ENCODE measurements around the gene GBP6.
"Not testable (repeated sequence)": the region's sequence is repeated elsewhere in the genome, so short reads cannot be mapped to it uniquely, and the experiment has no call there.

GBP6 gene

DNA sequence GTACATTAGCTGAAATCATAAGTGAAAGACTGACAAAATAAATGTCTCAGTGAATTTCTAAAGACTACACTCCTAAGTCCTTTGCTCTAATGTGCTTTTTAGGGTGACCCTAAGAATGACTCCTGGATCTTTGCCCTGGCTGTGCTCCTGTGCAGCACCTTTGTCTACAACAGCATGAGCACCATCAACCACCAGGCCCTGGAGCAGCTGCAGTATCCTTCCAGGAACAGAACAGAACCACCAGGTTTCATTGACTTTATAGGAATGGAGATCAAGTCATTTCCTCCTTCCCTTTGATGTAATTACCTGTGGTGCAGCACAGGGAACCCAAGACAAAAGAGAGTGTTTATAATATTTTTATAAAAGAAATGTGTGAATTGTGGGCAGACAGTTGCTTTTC, 14.1 kb downstream of the GBP6 start:
- DNase-seq: no peak

DNA sequence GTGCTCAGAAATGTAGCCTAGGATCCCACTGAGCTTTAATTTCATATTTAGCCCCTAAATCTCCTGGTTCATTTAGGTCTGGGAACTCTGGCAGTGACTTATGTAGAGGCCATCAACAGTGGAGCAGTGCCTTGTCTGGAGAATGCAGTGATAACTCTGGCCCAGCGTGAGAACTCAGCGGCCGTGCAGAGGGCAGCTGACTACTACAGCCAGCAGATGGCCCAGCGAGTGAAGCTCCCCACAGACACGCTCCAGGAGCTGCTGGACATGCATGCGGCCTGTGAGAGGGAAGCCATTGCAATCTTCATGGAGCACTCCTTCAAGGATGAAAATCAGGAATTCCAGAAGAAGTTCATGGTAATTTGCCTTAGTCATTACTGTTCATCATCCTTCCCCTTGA, 17.8 kb downstream of the GBP6 start:
- DNase-seq: no peak

DNA sequence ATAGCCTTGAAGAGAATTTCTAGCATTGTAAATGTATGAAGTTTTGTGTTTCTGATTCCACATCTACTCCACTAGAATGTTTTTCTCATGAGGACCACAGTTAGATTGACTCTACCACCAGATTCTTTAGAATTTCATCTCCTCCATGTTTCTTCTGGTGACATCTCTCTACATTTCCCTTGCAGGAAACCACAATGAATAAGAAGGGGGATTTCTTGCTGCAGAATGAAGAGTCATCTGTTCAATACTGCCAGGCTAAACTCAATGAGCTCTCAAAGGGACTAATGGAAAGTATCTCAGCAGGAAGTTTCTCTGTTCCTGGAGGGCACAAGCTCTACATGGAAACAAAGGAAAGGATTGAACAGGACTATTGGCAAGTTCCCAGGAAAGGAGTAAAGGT, 18.6 kb downstream of the GBP6 start:
- no peak for DNase-seq

DNA sequence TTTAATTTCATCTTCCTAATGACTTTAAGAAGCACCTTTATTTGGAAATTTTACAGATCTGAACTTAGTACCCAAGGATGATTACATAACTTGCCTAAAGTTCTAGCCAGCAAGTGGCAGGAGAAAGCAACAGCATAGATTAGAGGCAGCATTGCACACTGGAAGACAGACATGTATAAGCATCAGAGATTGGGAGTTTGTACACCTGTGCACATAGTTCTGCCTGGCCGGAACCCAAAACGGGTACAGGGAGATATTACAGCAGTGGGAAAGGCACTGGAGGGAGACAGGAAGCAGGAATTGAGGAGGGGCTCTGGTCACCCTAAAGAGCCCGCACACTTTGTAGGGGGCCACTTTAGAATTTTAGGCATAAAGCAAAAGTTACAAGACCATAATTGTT, 19.3 kb downstream of the GBP6 start:
- DNase-seq: no peak

DNA sequence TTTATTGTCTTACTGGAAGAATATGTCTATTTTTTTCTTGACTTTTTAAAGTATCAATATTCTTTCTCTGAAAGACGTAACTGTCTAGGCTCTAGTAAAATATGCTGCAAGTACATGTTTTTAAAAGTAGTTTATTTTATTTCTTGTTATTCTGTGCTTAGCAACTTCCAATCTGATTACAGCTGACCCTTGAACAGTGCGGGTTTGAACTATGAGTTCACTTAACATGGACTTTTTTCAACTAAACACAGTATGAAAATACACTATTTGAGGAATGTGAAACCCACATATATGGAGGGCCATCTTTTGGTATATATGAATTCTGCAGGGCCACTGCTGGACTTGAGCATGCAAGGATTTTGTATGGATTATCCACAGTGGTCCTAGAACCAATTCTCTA, 26.8 kb downstream of the GBP6 start:
- DNase-seq: no peak

DNA sequence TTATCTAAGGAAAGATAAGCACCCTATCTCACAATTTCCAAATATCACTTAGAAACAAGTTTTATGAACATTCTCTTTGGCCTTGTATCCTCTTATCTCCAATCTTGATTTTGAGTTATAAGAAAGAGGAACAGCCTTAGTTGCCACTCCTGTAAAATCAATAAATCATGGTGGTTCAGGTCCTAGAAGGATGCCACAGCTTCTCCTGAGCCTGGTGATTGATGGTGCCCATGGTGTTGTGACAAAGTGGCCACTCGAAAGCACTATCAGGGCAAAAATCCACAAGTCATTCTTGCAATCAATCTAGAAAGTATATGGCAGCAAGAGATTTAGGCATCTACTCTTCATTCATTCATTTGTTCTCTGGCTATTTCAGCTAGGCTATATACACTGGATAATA, 27.8 kb downstream of the GBP6 start:
- DNase-seq: no peak

DNA sequence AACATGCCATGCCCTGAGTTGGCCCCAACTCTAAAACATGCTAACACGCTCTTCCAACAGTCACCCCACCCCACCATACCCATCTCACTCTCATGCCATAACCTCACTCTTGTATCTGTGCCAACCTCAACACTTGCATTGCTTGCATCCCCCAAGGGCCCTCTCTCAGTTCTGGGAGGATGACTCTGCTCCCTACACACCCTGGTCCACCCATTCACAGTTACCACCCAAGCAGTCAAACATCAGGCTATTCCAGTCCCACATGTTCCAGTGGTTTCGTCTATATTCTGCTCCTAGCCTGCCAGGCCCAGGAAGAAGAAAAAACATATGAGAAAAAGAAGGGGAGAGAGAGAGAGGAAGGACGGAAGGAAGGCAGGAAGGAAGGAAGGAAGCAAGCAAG, 31.0 kb downstream of the GBP6 start:
- DNase-seq: no peak

DNA sequence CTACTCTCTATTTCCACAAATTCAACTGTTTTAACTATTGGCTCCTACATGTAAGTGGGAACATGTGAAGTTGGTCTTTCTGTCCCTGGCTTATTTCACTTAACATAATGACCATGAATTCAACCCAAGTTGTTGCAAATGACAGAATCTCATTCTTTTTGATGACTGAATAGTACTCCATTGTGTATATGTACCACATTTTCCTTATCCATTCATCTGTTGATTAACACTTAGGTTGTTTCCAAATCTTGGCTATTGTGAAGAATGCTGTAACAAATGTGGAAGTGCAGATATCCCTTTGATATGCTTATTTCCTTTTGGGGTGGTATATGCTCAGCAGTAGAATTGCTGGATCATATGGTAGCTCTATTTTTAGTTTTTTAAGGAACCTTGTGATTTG, 33.0 kb downstream of the GBP6 start:
- no peak for DNase-seq

DNA sequence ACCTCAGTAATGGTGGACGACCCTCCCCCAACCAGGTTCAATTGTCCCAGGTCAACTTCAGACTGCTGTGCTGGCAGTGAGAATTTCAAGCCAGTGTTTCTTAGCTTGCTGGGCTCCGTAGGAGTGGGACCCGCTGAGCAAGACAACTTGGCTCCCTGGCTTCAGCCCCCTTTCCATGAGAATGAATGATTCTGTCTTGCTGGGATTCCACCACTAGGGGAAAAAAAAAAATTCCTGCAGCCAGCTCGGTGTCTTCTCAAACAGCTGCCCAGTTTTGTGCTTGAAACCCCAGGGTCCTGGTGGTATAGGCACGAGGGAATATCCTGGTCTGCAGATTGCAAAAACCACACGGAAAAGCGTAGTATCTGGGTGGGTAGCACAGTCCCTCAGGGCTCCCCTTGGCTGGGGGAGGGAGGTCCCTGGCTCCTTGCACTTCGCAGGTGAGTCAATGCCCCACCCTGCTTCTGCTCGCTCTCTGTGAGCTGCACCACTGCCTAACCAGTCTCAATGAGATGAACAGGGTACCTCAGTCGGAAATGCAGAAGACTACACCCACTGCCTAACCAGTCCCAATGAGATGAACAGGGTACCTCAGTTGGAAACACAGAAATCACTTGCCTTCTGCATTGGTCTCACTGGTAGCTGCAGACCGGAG, 41.5 kb downstream of the GBP6 start:
- no peak for DNase-seq

DNA sequence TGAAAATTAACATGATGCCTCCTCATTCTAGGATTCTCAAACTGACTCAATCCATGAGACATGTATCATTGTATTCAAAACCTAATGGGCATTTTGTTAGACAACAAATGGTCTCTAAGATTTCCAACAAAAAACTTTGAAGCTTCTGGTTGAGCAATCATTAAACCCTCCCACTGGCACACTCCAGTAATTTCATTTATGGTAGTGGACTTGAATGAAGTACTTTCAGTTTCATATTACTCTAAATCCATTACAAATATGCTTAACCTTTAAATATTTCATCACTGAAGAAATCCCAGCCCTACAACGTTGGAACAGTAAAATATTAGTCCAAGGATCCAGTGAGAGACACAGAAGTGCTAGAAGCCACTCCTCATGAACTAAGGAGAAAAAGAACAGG, 43.5 kb downstream of the GBP6 start:
- DNase-seq: no peak

DNA sequence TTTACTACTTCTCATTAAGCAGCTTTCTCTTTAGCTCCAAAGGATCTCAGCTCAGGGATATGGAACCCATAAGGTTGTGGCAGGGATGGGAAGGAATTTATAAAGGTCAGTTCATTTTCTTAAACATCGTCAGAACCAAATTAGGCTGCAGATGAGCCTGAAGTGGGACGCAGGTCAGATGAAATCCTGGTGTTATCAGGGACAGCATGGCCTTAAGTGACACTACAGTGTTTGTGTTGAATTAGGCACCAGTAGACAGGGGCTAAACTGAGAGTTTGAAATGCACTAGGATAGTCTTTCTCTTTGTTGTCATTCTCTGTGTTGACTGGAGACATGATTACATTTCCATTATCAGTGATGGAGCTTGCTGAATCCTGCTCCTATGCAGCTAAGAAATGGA, 43.9 kb downstream of the GBP6 start:
- not testable (repeated sequence) for DNase-seq

DNA sequence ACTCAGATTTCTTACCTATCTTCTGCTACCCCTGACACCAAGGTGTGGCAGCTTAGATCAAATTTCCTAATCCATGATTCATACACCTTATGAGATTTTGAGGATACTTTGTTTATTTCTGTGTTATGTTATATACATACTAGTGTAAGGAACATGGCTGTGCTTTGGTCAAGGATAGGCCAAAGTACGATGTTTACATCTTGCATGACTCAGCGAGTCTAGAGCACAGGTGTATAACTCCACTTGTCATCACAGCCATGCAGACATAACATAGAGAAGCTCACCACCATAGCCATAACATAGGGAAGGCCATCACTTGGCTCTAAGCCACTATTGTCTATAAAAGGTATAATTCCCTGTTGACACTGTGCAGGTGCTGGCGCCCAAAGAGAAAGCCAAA, 61.2 kb downstream of the GBP6 start:
- no peak for DNase-seq

DNA sequence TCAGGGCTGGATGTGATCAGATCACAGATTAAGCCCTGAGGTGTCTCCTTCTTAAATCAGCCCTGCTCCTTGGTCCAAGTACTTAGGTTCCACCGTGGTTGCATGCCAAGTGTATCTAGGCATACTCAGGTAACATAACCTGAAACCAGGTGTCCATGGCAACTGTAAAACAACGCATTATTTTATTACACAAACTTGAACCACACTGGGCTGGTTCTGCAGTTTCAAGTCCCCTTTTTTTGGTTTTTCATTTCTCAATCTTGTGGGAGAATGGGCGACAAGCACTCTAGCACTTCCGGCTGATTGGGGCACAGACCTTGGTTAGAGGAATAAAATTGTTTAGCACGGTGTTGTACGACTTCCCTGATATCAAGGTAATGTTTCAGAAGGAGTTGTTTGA, 65.2 kb downstream of the GBP6 start:
- no peak for DNase-seq

DNA sequence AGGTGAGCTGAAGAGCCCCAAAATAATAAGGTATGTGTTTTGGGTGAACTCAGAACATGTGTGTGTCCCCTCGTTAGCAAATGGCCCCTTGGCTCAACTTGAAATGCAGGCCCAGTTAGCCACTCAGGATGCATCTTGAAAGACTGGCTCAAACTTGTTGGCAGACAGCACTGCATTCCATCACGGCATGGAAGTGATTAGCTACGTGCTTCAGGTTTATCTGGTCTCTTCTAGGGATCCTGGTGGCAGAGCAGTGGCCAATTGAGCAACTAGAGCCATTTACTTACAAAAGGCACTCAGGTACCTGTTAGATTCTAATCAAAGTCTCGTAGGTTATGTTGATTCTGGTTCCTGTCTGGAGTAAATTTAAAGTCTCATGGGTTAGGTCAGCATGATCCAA, 65.8 kb downstream of the GBP6 start:
- not testable (repeated sequence) for DNase-seq

DNA sequence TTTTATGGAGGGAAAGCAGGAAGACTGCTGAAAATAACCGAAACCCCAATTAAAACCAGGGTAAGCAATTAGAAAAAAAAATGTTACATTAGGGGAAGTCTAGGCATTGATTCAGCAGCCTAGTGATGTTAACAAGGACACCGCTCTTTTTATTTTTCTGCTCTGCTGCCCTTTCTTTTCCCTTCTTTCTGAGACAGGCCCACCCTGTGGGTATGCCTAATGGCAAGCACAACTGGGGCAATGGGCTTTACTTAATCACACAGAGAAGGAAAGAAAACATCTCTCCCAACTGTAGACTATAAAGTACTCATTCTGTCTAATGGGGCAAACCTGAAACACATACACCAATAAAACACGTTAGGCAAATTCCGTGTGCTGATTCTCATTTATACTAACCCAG, 69.6 kb downstream of the GBP6 start:
- DNase-seq: no peak

DNA sequence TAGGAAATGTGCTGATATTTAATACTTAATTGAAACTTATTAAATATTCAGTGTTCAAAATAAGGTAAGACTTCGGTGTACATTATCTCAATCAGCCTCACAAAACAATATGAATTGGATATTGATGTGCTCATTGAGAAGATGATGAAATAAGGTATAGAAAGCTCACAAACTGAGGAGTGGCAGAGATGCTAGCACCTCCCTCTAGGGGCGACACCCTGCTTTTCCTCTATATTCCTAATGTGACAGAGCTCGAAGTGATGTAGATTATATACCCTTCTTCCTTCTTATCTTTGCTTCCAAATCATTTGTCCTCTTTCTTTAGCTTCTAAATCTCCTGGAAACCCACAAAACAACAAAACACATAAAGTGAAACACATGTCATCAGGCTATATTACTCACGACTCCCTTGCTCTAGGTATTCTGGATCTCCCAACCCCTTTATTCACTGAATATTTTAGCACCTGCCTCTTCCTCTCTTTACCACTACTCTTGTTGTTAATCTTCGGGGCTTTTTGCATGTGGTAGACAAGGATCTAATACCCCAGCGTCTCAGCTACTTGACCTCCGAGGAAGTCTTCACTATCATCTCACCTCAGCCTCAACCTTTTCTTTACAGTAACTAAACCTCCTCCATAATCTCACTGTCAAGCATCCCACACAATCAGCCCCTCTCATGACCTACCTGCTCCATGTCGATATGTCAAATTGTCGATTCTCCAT, 70.4 kb downstream of the GBP6 start:
- DNase-seq: not testable (repeated sequence)
